A549 (cell line): ENCODE results near the gene RELL2. TPM values are rescaled to one million over a fixed set of nuclear protein-coding genes. Genes with fewer than 3 reads are reported as not detected.

Experiments
- ATAC-seq, 2 experiments: fragments of 200-7000 bp in 1 of 2; fragments of >200 bp in 1 of 2; cut with Nextera tagmentation in 1 of 2; cut with Tn5 transposase in 1 of 2; 3 replicates each; pipeline versions ENCODE4 v1.8.0 to v1.9.1; 2018 to 2020; ENCODE audit warnings: mild to moderate bottlenecking in 1 of 2, moderate library complexity in 1 of 2
- CTCF ChIA-PET: fragments of 300-600 bp; sonication (Branson Sonifier 250); formaldehyde crosslinking; extraction: SDS; loops from one replicate; lab custom pipeline; 2021; ENCODE audit warnings: antibody characterized with exemption, inconsistent platforms; lab: Yijun Ruan, JAX
- POLR2A ChIA-PET: fragments of 350-600 bp; formaldehyde crosslinking; extraction: SDS; loops from one replicate; lab custom pipeline; 2021; ENCODE audit warnings: antibody characterized with exemption, inconsistent platforms; lab: Yijun Ruan, JAX
- DNase-seq, 2 experiments: peaks; one replicate each; pipeline versions ENCODE4 v3.0.0 to v3.0.0-alpha.2; 2011 to 2016; ENCODE audit warnings: low read depth in 1 of 2, low spot score in 1 of 2
- FAIRE-seq: peaks from 2 replicates; lab custom pipeline; 2011; peaks lifted over from hg19 to GRCh38; lab: Jason Lieb, UNC
- H3K27ac ChIP-seq, 2 experiments: fragments of >200 bp; sonication (Bioruptor Twin); formaldehyde crosslinking; 3 replicates each; pipeline ENCODE4 v1.5.1; 2016 to 2017
- H3K4me1 ChIP-seq: fragments of >200 bp; sonication (Bioruptor Twin); formaldehyde crosslinking; 3 replicates; pipeline ENCODE4 v1.6.1; 2016
- H3K4me2 ChIP-seq: fragments of >200 bp; sonication (Bioruptor Twin); formaldehyde crosslinking; 3 replicates; pipeline ENCODE4 v1.6.1; 2016
- H3K4me3 ChIP-seq: fragments of >200 bp; sonication (Bioruptor Twin); formaldehyde crosslinking; 3 replicates; pipeline ENCODE4 v1.5.1; 2016
- H3K9me3 ChIP-seq: fragments of >200 bp; sonication (Bioruptor Twin); formaldehyde crosslinking; 3 replicates; pipeline ENCODE4 v1.6.1; 2016
- ATOH8 ChIP-seq: fragments of 250-450 bp; sonication (Bioruptor Pico); IDR thresholded peaks from 2 replicates; pipeline ENCODE4 v1.5.0; 2020; ENCODE audit warnings: low read depth, mild to moderate bottlenecking, moderate library complexity
- BHLHE40 ChIP-seq: IDR thresholded peaks from 2 replicates; pipeline ENCODE4 v1.6.1; 2012; ENCODE audit warnings: low read depth, low read length, inconsistent platforms
- CBX2 ChIP-seq: fragments of 200-600 bp; sonication (generic); IDR thresholded peaks from 2 replicates; pipeline ENCODE4 v1.6.1; 2016; ENCODE audit warnings: low read depth, mild to moderate bottlenecking, borderline replicate concordance
- CEBPB ChIP-seq, 2 experiments: fragments of >200 bp in 1 of 2; sonication (Bioruptor Twin) in 1 of 2; formaldehyde crosslinking in 1 of 2; IDR thresholded peaks; 2 replicates each; pipeline ENCODE4 v1.6.1; 2012 to 2016
- CHD4 ChIP-seq: fragments of 200-600 bp; sonication (generic); IDR thresholded peaks from 2 replicates; pipeline ENCODE4 v1.6.1; 2016; ENCODE audit warnings: antibody characterized with exemption, mild to moderate bottlenecking, borderline replicate concordance
- E2F6 ChIP-seq: IDR thresholded peaks from 2 replicates; pipeline ENCODE4 v1.6.1; 2012; ENCODE audit warnings: low read depth, borderline replicate concordance
- EHF ChIP-seq: fragments of 250-450 bp; sonication (Bioruptor Pico); IDR thresholded peaks from 2 replicates; pipeline ENCODE4 v1.5.0; 2020; ENCODE audit warnings: mild to moderate bottlenecking
- EHMT2 ChIP-seq: fragments of 200-600 bp; sonication (generic); IDR thresholded peaks from 2 replicates; pipeline ENCODE4 v1.6.1; 2016; ENCODE audit warnings: antibody characterized with exemption, low read depth, mild to moderate bottlenecking, moderate library complexity
- FOSL2 ChIP-seq, 2 experiments: fragments of 450-650 bp in 1 of 2; fragments of >200 bp in 1 of 2; sonication (Bioruptor Twin) in 1 of 2; formaldehyde crosslinking; IDR thresholded peaks; 2 replicates each; pipeline versions ENCODE4 v1.5.0 to v1.6.1; 2016 to 2020; ENCODE audit warnings: mild to moderate bottlenecking in 1 of 2, moderate library complexity in 1 of 2
- GATA3 ChIP-seq: IDR thresholded peaks from 2 replicates; pipeline ENCODE4 v1.6.1; 2012; ENCODE audit warnings: borderline replicate concordance
- HDAC2 ChIP-seq: fragments of 200-600 bp; sonication (generic); IDR thresholded peaks from 2 replicates; pipeline ENCODE4 v1.6.1; 2016
- HEYL ChIP-seq: fragments of 250-450 bp; sonication (Bioruptor Pico); IDR thresholded peaks from 2 replicates; pipeline ENCODE4 v1.8.0; 2021; ENCODE audit warnings: mild to moderate bottlenecking, moderate library complexity
- HOXB13 ChIP-seq: fragments of 250-450 bp; sonication (Bioruptor Pico); IDR thresholded peaks from 2 replicates; pipeline ENCODE4 v1.5.0; 2020; ENCODE audit warnings: low read depth, mild to moderate bottlenecking, moderate library complexity
- HOXB5 ChIP-seq: fragments of 250-450 bp; sonication (Bioruptor Pico); IDR thresholded peaks from 2 replicates; pipeline ENCODE4 v1.5.0; 2020; ENCODE audit warnings: mild to moderate bottlenecking, moderate library complexity
- JUN ChIP-seq, 2 experiments: fragments of >200 bp; sonication (Bioruptor Twin); formaldehyde crosslinking; IDR thresholded peaks; 2 replicates in 1 of 2; 3 replicates in 1 of 2; pipeline ENCODE4 v1.6.1; 2016 to 2017
- JUNB ChIP-seq: fragments of >200 bp; sonication (Bioruptor Twin); formaldehyde crosslinking; IDR thresholded peaks from 2 replicates; pipeline ENCODE4 v1.6.1; 2016
- KDM1A ChIP-seq: fragments of 200-600 bp; sonication (generic); IDR thresholded peaks from 2 replicates; pipeline ENCODE4 v1.6.1; 2016; ENCODE audit warnings: low read depth, mild to moderate bottlenecking
- MAZ ChIP-seq: fragments of 150-350 bp; IDR thresholded peaks from 2 replicates; pipeline ENCODE4 v1.6.1; 2014; ENCODE audit warnings: antibody characterized with exemption, low read depth, low read length, borderline replicate concordance
- NFE2L2 ChIP-seq: fragments of 150-350 bp; conservative IDR thresholded peaks from 2 replicates; pipeline ENCODE4 v1.6.1; 2014; ENCODE audit warnings: low read length
- POLR2AphosphoS2 ChIP-seq: conservative IDR thresholded peaks from 2 replicates; pipeline ENCODE4 v1.6.1; 2012; ENCODE audit warnings: low read length, improper control_type of control experiment, inconsistent platforms
- RAD21 ChIP-seq, 2 experiments: fragments of >200 bp in 1 of 2; sonication (Bioruptor Twin) in 1 of 2; formaldehyde crosslinking in 1 of 2; IDR thresholded peaks in 1 of 2; conservative IDR thresholded peaks in 1 of 2; 2 replicates in 1 of 2; 3 replicates in 1 of 2; pipeline ENCODE4 v1.6.1; 2012 to 2018; ENCODE audit warnings: inconsistent platforms in 1 of 2
- RCOR1 ChIP-seq: fragments of 150-350 bp; IDR thresholded peaks from 2 replicates; pipeline ENCODE4 v1.6.1; 2014; ENCODE audit warnings: antibody characterized with exemption, low read length, low read depth
- RNF2 ChIP-seq: fragments of 200-600 bp; sonication (generic); IDR thresholded peaks from 2 replicates; pipeline ENCODE4 v1.6.1; 2016; ENCODE audit warnings: low read depth, mild to moderate bottlenecking, antibody characterized with exemption, moderate library complexity, borderline replicate concordance
- SREBF2 ChIP-seq: fragments of 450-650 bp; IDR thresholded peaks from 2 replicates; pipeline ENCODE4 v1.6.1; 2014; ENCODE audit warnings: mild to moderate bottlenecking, moderate library complexity
- ZFP36 ChIP-seq: fragments of 450-650 bp; IDR thresholded peaks from 2 replicates; pipeline ENCODE4 v1.6.1; 2014; ENCODE audit warnings: borderline replicate concordance; ENCODE audit not compliant: partially characterized antibody
- WGBS: methylation state at CpG from one replicate; pipeline ENCODE4 v1.1.6; 2017; ENCODE audit errors: missing lambda C conversion rate; 5-methylcytosine and 5-hydroxymethylcytosine counted together
- polyA plus RNA-seq, 4 experiments: library from polyadenylated mRNA; depleted of rRNA in 3 of 4; stranded (reverse); fragments of >200 nt; fragmentation: RNase III in 1 of 4; extraction: RNeasy Plus Mini Kit Qiagen cat#74134 plus additional on column Dnase treatment in 1 of 4; gene quantifications; 2 replicates in 3 of 4; 3 replicates in 1 of 4; pipeline ENCODE4 v1.2.3, GENCODE V29; 2011 to 2017
- TF ChIP-seq, protein P1 (sequence below): fragments of >200 bp; sonication (Bioruptor Twin); formaldehyde crosslinking; IDR thresholded peaks from 2 replicates; pipeline ENCODE4 v1.6.1; 2016
- TF ChIP-seq, protein P2 (sequence below): fragments of 250-450 bp; sonication (Bioruptor Pico); IDR thresholded peaks from 2 replicates; pipeline ENCODE4 v1.5.0; 2021; ENCODE audit warnings: mild to moderate bottlenecking, moderate library complexity, borderline replicate concordance

RELL2 gene
- polyA plus RNA-seq, 2 of the 4 experiments (the other 2 are of a cell fraction), result 3.6 to 6.5 TPM

GRCh38 chr5:141677415-141677814 is 40.6 kb downstream of the RELL2 start:
- Histone ChIP-seq H3K4me2 (no peak overlapping the region), H3K4me1 (peaks cover 14% of the 10 kb centered on the region), H3K27ac (no peak overlapping the region), H3K4me3 (no peak overlapping the region), H3K9me3 (no peaks in the 10 kb centered on the region)
- TF ChIP-seq RNF2 (no peak), RCOR1 (no peak), GATA3 (no peak), HEYL (no peak)
- ATAC-seq, result no peak
- DNase-seq, result peak in 1 of 2 experiments; percentile 56
- FAIRE-seq, result no peak
- ChIA-PET CTCF (interaction anchor here (0.6 to 3.2 kb wide), 4 partner anchors 15 to 283 kb away, joined by 3 to 16 read pairs (median 6); no protein-coding TSS in a partner anchor), POLR2A (interaction anchor here (1.6 kb wide), 1 partner anchor 291 kb away, joined by 4 read pairs; the partner anchor contains the start of gene RNF14)

DNA sequence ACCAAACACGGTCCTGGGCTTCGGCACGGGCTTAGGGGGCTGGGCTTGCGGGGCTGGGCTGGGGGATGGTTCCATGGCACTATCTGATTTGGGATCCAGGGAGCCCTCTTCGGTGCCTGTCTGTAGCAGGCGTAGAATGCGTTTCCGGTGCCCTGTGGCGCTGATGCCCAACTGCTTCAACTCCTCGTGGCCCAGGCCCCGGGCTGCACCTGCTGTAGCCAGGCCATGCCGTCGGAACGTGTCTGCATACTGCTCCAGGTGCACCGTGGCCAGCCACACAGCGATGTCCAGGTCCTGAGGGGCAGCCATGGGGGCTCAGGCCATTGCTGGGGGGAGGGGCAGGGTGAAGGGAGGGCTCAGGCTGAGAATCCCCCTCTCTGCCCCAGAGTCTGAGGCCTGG is 43.4 kb downstream of the RELL2 start:
- DNase-seq, result no peak
- TF ChIP-seq CBX2 (no peak), ZFP36 (no peak), RAD21 (conservative IDR thresholded peaks at IDR 0.05 in 1 of 2, IDR thresholded peaks at IDR 0.05 in 1 of 2) (no peak), EHMT2 (no peak), EHF (CRISPR knock-in tag) (no peak), CEBPB (IDR thresholded peaks at IDR 0.05) (no peak), E2F6 (no peak), RCOR1 (no peak), HOXB13 (CRISPR knock-in tag) (no peak), HOXB5 (no peak)
- TF ChIP-seq, protein P1, sequence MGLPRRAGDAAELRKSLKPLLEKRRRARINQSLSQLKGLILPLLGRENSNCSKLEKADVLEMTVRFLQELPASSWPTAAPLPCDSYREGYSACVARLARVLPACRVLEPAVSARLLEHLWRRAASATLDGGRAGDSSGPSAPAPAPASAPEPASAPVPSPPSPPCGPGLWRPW, result no peak
- TF ChIP-seq, all 56 proteins: peak for 0
- H3K9me3 ChIP-seq, result no peaks in the 10 kb centered on the region
- ATAC-seq (no peak), FAIRE-seq (no peak)
- POLR2A ChIA-PET, result no interaction called here
- peaks cover 24% of the 10 kb centered on the region for H3K4me1 ChIP-seq
- WGBS, result 98% methylated on average over 11 of the region's 16 CpGs
- CTCF ChIA-PET, result interaction anchor here (1.0 to 7.5 kb wide), 4 partner anchors 12 to 199 kb away, joined by 3 to 63 read pairs (median 22); no protein-coding TSS in a partner anchor
- H3K27ac ChIP-seq, result peak overlapping the region in 1 of 2 experiments; percentile 98; a peak in 3 of 6 replicates
- H3K4me2 ChIP-seq, result no peak overlapping the region
- no peak overlapping the region for H3K4me3 ChIP-seq

DNA sequence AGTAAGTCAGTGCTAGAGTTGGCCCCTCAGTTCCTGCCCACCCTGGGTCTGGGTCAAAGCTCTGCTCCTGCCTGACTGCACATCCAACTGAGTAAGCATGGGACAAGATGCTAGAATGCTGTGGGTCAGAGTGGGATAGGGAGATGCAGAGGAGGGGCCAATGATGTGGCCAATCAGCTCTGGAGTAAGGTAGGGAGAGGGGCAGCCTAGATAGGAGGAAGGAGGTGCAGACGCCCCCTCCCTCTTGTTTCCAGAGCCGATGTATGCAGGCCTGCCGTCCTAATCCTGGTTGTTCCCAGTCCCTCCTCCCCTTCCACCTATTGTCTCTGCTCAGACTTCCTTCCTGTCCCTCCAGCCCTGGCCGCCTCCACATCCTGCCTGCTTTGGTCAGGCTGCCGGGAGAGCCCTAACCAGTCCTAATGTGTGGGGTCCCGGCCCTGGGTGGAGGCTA is 44.0 kb downstream of the RELL2 start:
- 69% methylated on average over 6 of the region's 6 CpGs for WGBS
- H3K27ac ChIP-seq, result peak overlapping the region; percentile 88 to 98
- peak overlapping the region; percentile 93 for H3K4me2 ChIP-seq
- peaks cover 24% of the 10 kb centered on the region for H3K4me1 ChIP-seq
- H3K4me3 ChIP-seq, result peak overlapping the region; percentile 49; the same call in 2 of the 3 replicates
- H3K9me3 ChIP-seq, result no peaks in the 10 kb centered on the region
- TF ChIP-seq, protein P1, result no peak
- TF ChIP-seq FOSL2 (IDR thresholded peaks at IDR 0.05), result no peak
- no peak for TF ChIP-seq FOSL2 (CRISPR knock-in tag; IDR thresholded peaks at IDR 0.05)
- TF ChIP-seq JUN (IDR thresholded peaks at IDR 0.05), result no peak
- TF ChIP-seq BHLHE40, result no peak
- TF ChIP-seq NFE2L2, result no peak
- no peak for TF ChIP-seq MAZ
- no peak for TF ChIP-seq CHD4
- TF ChIP-seq POLR2AphosphoS2, result no peak
- no peak for TF ChIP-seq SREBF2
- TF ChIP-seq, protein P2, sequence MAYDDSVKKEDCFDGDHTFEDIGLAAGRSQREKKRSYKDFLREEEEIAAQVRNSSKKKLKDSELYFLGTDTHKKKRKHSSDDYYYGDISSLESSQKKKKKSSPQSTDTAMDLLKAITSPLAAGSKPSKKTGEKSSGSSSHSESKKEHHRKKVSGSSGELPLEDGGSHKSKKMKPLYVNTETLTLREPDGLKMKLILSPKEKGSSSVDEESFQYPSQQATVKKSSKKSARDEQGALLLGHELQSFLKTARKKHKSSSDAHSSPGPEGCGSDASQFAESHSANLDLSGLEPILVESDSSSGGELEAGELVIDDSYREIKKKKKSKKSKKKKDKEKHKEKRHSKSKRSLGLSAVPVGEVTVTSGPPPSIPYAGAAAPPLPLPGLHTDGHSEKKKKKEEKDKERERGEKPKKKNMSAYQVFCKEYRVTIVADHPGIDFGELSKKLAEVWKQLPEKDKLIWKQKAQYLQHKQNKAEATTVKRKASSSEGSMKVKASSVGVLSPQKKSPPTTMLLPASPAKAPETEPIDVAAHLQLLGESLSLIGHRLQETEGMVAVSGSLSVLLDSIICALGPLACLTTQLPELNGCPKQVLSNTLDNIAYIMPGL (CRISPR knock-in tag), result no peak
- TF ChIP-seq HDAC2, result no peak
- no peak for TF ChIP-seq JUNB
- TF ChIP-seq KDM1A, result no peak
- no peak for TF ChIP-seq ATOH8 (CRISPR knock-in tag)
- TF ChIP-seq RAD21 (conservative IDR thresholded peaks at IDR 0.05 in 1 of 2, IDR thresholded peaks at IDR 0.05 in 1 of 2), result no peak
- no peak for TF ChIP-seq ZFP36
- TF ChIP-seq, all 56 proteins: peak for 0
- POLR2A ChIA-PET, result no interaction called here
- FAIRE-seq (no peak), ATAC-seq (peak in 1 of 2 experiments; percentile 32; a peak in 4 of 6 replicates), DNase-seq (no peak)
- CTCF ChIA-PET, result interaction anchor here (0.6 to 7.5 kb wide), 9 partner anchors 13 to 288 kb away, joined by 3 to 63 read pairs (median 4); partner anchors contain the start of gene RNF14
